GM23338 (cell line): Measurements from ENCODE around the gene TLR1. TPM values are rescaled to one million over a fixed set of nuclear protein-coding genes. Genes with fewer than 3 reads are reported as not detected.

Source experiments
- ATAC-seq: fragments of 200-7000 bp; cut with Tn5 transposase; 3 replicates; pipeline ENCODE4 v1.9.1; 2020
- DNase-seq: peaks from one replicate; pipeline ENCODE4 v3.0.0-alpha.2; 2015; ENCODE audit warnings: low spot score
- H2AFZ ChIP-seq: fragments of 200-600 bp; sonication (generic); 2 replicates; pipeline ENCODE4 v1.8.0; 2016; ENCODE audit warnings: antibody characterized with exemption, mild to moderate bottlenecking, moderate library complexity
- H3F3A ChIP-seq: fragments of 200-600 bp; sonication (generic); replicated peaks from 2 replicates; pipeline ENCODE4 v1.8.0; 2017; ENCODE audit warnings: antibody characterized with exemption, mixed run types, low read depth
- H3K27ac ChIP-seq: fragments of 200-600 bp; sonication (generic); 2 replicates; pipeline ENCODE4 v1.6.1; 2016; ENCODE audit warnings: low read depth
- H3K27me3 ChIP-seq: fragments of 200-600 bp; sonication (generic); 2 replicates; pipeline ENCODE4 v1.8.0; 2016; ENCODE audit warnings: mild to moderate bottlenecking, mixed run types, moderate library complexity; ENCODE audit not compliant: insufficient read depth
- H3K36me3 ChIP-seq: fragments of 200-600 bp; sonication (generic); 2 replicates; pipeline ENCODE4 v1.8.0; 2016; ENCODE audit warnings: mild to moderate bottlenecking; ENCODE audit not compliant: insufficient read depth
- H3K4me1 ChIP-seq: fragments of 200-600 bp; sonication (generic); 2 replicates; pipeline ENCODE4 v1.8.0; 2016; ENCODE audit warnings: mild to moderate bottlenecking, moderate library complexity; ENCODE audit not compliant: insufficient read depth
- H3K4me2 ChIP-seq: fragments of 200-600 bp; sonication (generic); 2 replicates; pipeline ENCODE4 v1.7.1; 2017; ENCODE audit warnings: mixed run types
- H3K4me3 ChIP-seq: fragments of 200-600 bp; sonication (generic); 2 replicates; pipeline ENCODE4 v1.6.1; 2016; ENCODE audit warnings: mixed run types
- H3K79me2 ChIP-seq: fragments of 200-600 bp; sonication (generic); replicated peaks from 2 replicates; pipeline ENCODE4 v1.8.0; 2017; ENCODE audit warnings: mild to moderate bottlenecking; ENCODE audit not compliant: insufficient read depth
- H3K9me2 ChIP-seq: fragments of 200-600 bp; sonication (generic); 2 replicates; pipeline ENCODE4 v1.8.0; 2017; ENCODE audit not compliant: insufficient read depth
- H4K20me1 ChIP-seq: fragments of 200-600 bp; sonication (generic); replicated peaks from 2 replicates; pipeline ENCODE4 v1.8.0; 2017; ENCODE audit warnings: mild to moderate bottlenecking; ENCODE audit not compliant: insufficient read depth
- H3K27ac Mint-ChIP-seq: 2 replicates; pipeline ENCODE4 v1.8.0; 2020; ENCODE audit warnings: inconsistent platforms, mild to moderate bottlenecking, moderate library complexity, mixed read lengths
- H3K27me3 Mint-ChIP-seq: 3 replicates; pipeline ENCODE4 v1.8.0; 2022; ENCODE audit warnings: low read depth, mild to moderate bottlenecking, moderate library complexity, mixed read lengths, inconsistent platforms; ENCODE audit not compliant: insufficient read depth, poor library complexity
- H3K36me3 Mint-ChIP-seq: 3 replicates; pipeline ENCODE4 v1.8.0; 2021; ENCODE audit warnings: low read depth, mild to moderate bottlenecking, inconsistent platforms, moderate library complexity, mixed read lengths
- H3K4me1 Mint-ChIP-seq: 3 replicates; pipeline ENCODE4 v1.8.0; 2020; ENCODE audit warnings: mild to moderate bottlenecking, inconsistent platforms, mixed read lengths
- H3K4me3 Mint-ChIP-seq: 3 replicates; pipeline ENCODE4 v1.8.0; 2021; ENCODE audit warnings: moderate library complexity, mild to moderate bottlenecking, inconsistent platforms, mixed read lengths
- H3K9me3 Mint-ChIP-seq: 3 replicates; pipeline ENCODE4 v1.8.0; 2020; ENCODE audit warnings: moderate library complexity, mild to moderate bottlenecking, inconsistent platforms, mixed read lengths
- CREB1 ChIP-seq: fragments of 250-450 bp; sonication (Bioruptor Pico); IDR thresholded peaks from 2 replicates; pipeline ENCODE4 v1.5.0; 2020; ENCODE audit warnings: low read depth, mild to moderate bottlenecking, moderate library complexity
- CTCF ChIP-seq, 2 experiments: fragments of 200-600 bp in 1 of 2; sonication (generic) in 1 of 2; conservative IDR thresholded peaks; 2 replicates each; pipeline versions ENCODE4 v1.5.1 to v1.6.1; 2016 to 2017; ENCODE audit warnings: antibody characterized with exemption in 2 of 2, low read depth in 2 of 2, mild to moderate bottlenecking in 2 of 2, moderate library complexity in 1 of 2
- EZH2 ChIP-seq: fragments of 200-600 bp; sonication (generic); IDR thresholded peaks from one replicate; pipeline ENCODE4 v1.8.0; 2017; ENCODE audit warnings: antibody characterized with exemption, mild to moderate bottlenecking, low read depth; ENCODE audit not compliant: unreplicated experiment
- EZH2phosphoT487 ChIP-seq: fragments of 200-600 bp; sonication (generic); IDR thresholded peaks from one replicate; pipeline ENCODE4 v1.8.1; 2018; ENCODE audit warnings: antibody characterized with exemption; ENCODE audit not compliant: unreplicated experiment
- JUNB ChIP-seq: IDR thresholded peaks from one replicate; pipeline ENCODE4 v1.6.1; 2016; ENCODE audit warnings: antibody characterized with exemption; ENCODE audit not compliant: unreplicated experiment
- STAT1 ChIP-seq: IDR thresholded peaks from one replicate; pipeline ENCODE4 v1.6.1; 2016; ENCODE audit warnings: antibody characterized with exemption; ENCODE audit not compliant: unreplicated experiment
- ZNF114 ChIP-seq: fragments of 250-450 bp; sonication (Bioruptor Pico); IDR thresholded peaks from 2 replicates; pipeline ENCODE4 v1.5.0; 2020; ENCODE audit warnings: mild to moderate bottlenecking, moderate library complexity
- polyA plus RNA-seq: library from polyadenylated mRNA; unstranded; fragments of >200 nt; fragmentation: Nextera tagmentation; extraction: Ambion mirVana; gene quantifications from 2 replicates; pipeline ENCODE4 v1.2.1, GENCODE V29; 2016
- total RNA-seq: library from RNA; depleted of rRNA; stranded (reverse); fragments of >200 nt; shearing (Covaris generic); gene quantifications from 2 replicates; pipeline ENCODE4 v1.2.3, GENCODE V29; 2014
- TF ChIP-seq, protein P1 (sequence below): fragments of 250-450 bp; sonication (Bioruptor Pico); IDR thresholded peaks from 2 replicates; pipeline ENCODE4 v1.5.0; 2020; ENCODE audit warnings: mild to moderate bottlenecking, moderate library complexity
- TF ChIP-seq, protein P2 (sequence below): IDR thresholded peaks from 2 replicates; pipeline ENCODE4 v1.6.1; 2016; ENCODE audit warnings: antibody characterized with exemption

Gene TLR1
- total and polyA plus RNA-seq, 2 experiments from 2014 or later, result 0.07 TPM; not detected in 1

DNA sequence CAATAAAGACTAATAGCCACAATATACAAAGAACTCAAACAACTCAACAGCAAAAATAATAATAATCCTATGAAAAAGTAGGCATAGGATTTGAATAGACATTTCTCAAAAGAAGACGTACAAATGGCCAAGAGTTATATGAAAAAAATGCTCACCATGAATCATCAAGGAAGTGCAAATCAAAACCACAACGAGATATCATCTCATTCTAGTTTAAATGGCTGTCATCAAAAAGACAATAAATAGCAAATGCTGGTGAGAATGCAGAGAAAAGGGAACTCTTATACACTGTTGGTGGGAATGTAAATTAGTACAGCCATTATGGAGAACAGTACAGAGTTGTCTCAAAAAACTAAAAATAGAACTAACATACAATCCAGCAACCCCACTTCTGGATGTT, 33.3 kb upstream of the TLR1 start:
- no peaks in the 10 kb centered on the region for H3K79me2 ChIP-seq
- no peaks in the 10 kb centered on the region for H3K9me2 ChIP-seq
- no peak overlapping the region for H3K4me3 ChIP-seq
- Mint-ChIP-seq H3K36me3 (no peaks in the 10 kb centered on the region), H3K9me3 (peaks cover 4% of the 10 kb centered on the region; the same call in 2 of the 3 replicates), H3K27me3 (peaks cover 2% of the 10 kb centered on the region), H3K27ac (no peak overlapping the region), H3K4me1 (peaks cover 2% of the 10 kb centered on the region; the same call in 2 of the 3 replicates), H3K4me3 (no peak overlapping the region)
- no peaks in the 10 kb centered on the region for H4K20me1 ChIP-seq
- H3K36me3 ChIP-seq, result no peaks in the 10 kb centered on the region
- H3K4me1 ChIP-seq, result no peaks in the 10 kb centered on the region
- H3K27ac ChIP-seq, result no peak overlapping the region
- H3K27me3 ChIP-seq, result no peaks in the 10 kb centered on the region
- no peak for ATAC-seq
- no peaks in the 10 kb centered on the region for H3F3A ChIP-seq
- TF ChIP-seq STAT1 (no peak), EZH2phosphoT487 (no peak), EZH2 (no peak), CREB1 (CRISPR knock-in tag) (no peak), ZNF114 (CRISPR knock-in tag) (no peak), JUNB (no peak), CTCF (conservative IDR thresholded peaks at IDR 0.05; ENCODE audit: low read depth in 2 of 2) (no peak)
- TF ChIP-seq, protein P1, sequence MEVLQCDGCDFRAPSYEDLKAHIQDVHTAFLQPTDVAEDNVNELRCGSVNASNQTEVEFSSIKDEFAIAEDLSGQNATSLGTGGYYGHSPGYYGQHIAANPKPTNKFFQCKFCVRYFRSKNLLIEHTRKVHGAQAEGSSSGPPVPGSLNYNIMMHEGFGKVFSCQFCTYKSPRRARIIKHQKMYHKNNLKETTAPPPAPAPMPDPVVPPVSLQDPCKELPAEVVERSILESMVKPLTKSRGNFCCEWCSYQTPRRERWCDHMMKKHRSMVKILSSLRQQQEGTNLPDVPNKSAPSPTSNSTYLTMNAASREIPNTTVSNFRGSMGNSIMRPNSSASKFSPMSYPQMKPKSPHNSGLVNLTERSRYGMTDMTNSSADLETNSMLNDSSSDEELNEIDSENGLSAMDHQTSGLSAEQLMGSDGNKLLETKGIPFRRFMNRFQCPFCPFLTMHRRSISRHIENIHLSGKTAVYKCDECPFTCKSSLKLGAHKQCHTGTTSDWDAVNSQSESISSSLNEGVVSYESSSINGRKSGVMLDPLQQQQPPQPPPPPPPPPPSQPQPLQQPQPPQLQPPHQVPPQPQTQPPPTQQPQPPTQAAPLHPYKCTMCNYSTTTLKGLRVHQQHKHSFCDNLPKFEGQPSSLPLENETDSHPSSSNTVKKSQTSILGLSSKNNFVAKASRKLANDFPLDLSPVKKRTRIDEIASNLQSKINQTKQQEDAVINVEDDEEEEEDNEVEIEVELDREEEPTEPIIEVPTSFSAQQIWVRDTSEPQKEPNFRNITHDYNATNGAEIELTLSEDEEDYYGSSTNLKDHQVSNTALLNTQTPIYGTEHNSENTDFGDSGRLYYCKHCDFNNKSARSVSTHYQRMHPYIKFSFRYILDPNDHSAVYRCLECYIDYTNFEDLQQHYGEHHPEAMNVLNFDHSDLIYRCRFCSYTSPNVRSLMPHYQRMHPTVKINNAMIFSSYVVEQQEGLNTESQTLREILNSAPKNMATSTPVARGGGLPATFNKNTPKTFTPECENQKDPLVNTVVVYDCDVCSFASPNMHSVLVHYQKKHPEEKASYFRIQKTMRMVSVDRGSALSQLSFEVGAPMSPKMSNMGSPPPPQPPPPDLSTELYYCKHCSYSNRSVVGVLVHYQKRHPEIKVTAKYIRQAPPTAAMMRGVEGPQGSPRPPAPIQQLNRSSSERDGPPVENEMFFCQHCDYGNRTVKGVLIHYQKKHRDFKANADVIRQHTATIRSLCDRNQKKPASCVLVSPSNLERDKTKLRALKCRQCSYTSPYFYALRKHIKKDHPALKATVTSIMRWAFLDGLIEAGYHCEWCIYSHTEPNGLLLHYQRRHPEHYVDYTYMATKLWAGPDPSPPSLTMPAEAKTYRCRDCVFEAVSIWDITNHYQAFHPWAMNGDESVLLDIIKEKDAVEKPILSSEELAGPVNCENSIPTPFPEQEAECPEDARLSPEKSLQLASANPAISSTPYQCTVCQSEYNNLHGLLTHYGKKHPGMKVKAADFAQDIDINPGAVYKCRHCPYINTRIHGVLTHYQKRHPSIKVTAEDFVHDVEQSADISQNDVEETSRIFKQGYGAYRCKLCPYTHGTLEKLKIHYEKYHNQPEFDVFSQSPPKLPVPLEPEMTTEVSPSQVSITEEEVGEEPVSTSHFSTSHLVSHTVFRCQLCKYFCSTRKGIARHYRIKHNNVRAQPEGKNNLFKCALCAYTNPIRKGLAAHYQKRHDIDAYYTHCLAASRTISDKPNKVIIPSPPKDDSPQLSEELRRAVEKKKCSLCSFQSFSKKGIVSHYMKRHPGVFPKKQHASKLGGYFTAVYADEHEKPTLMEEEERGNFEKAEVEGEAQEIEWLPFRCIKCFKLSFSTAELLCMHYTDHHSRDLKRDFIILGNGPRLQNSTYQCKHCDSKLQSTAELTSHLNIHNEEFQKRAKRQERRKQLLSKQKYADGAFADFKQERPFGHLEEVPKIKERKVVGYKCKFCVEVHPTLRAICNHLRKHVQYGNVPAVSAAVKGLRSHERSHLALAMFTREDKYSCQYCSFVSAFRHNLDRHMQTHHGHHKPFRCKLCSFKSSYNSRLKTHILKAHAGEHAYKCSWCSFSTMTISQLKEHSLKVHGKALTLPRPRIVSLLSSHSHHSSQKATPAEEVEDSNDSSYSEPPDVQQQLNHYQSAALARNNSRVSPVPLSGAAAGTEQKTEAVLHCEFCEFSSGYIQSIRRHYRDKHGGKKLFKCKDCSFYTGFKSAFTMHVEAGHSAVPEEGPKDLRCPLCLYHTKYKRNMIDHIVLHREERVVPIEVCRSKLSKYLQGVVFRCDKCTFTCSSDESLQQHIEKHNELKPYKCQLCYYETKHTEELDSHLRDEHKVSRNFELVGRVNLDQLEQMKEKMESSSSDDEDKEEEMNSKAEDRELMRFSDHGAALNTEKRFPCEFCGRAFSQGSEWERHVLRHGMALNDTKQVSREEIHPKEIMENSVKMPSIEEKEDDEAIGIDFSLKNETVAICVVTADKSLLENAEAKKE (CRISPR knock-in tag), result no peak
- TF ChIP-seq, protein P2, sequence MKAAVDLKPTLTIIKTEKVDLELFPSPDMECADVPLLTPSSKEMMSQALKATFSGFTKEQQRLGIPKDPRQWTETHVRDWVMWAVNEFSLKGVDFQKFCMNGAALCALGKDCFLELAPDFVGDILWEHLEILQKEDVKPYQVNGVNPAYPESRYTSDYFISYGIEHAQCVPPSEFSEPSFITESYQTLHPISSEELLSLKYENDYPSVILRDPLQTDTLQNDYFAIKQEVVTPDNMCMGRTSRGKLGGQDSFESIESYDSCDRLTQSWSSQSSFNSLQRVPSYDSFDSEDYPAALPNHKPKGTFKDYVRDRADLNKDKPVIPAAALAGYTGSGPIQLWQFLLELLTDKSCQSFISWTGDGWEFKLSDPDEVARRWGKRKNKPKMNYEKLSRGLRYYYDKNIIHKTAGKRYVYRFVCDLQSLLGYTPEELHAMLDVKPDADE, result no peak
- no peak overlapping the region for H3K4me2 ChIP-seq
- no peak for DNase-seq
- H2AFZ ChIP-seq, result no peak overlapping the region
